ENCODE measurements around the gene TMEM250.

The TMEM250 gene

DNA sequence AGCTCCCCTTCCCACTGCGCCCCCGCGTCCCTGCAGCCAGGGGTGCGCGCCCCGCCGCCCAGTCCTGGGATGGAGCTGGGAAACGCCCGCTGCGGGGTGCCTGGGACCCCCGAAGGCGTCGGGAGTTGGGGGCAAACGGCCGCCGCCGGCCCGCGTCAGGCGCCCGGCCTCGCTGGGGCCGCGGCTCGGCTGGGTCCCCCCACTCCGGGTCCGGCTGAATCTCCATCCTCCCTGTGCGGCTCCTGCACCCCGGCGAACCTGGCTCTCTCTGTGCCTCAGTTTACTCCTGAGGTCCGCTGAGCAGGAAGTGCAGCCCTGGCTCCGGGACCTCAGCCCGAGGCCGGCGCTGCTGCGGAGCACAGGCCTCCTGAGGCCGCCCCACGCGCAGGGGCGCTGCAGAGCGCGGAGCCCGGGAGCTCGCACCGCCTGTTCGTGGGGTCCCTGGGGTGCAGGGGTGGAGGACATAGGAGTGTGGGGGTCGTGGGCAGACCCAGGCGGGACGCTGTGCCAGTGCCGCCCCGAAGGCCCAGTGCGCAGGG is 13.9 kb upstream of the TMEM250 start:
- DNase-seq (ENCODE audit: low spot score) = no peak

DNA sequence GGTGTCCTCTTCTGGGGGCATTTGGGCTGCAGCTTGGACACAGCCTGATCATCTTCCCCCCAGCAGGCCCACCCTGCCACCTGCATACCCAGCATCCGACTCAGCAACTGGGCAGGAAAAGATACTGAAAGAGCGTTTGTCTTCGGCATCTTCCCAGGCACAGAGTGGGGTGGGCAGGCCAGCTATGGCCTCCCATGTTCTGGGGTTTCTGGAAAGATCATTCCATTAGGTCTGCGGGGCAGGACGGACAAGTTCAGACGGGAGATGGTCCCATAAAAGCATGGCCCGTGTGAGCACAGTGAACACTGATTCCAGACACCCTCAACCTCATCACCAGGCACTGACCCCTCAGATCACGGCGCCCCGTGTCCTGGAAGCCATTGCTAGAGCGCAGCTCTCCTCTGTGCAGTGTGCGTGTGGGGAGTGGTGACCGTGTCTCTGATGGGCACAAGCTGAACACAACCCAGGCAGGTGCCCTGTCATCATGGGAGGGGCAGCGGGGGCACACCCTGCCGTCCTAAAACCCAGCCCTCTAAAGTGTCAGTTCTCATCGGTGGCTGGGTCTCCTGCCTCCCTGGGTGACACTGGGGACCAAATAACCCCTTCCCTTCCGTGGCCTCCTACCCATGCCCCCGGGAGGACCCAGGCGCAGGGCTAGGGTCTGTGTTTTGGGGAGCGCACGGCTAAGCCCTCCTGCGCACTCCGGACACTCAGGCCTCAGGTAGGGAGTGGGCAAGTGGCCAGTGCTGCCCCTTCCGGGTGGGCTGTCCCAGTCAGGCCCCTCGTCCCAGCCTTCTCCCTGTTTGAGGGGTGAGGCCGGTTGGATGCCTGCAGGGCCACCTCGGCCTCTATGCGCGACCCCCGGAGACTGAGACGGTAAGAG is 13.2 kb upstream of the TMEM250 start:
- no peak for DNase-seq (ENCODE audit: low spot score)

DNA sequence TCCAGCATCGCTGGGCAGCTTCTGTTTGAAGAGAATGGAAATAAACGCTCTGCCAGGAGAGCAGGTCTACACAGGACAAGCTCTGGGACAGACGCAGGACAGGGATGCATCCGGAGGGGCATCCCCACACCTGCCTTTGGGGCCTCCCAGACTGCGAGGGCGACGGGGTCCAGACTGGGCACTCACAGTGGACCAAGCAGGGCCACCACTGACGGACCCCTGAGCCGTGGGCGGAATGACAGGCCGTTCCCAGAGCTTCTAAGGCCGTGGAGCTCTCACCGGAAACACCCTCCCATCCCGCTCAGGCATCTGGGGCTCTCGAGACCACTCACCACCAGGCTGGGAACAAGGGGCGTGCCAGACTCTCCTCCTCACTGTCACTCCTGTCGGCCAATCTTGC is 10.5 kb upstream of the TMEM250 start:
- DNase-seq (ENCODE audit: low spot score) = no peak

DNA sequence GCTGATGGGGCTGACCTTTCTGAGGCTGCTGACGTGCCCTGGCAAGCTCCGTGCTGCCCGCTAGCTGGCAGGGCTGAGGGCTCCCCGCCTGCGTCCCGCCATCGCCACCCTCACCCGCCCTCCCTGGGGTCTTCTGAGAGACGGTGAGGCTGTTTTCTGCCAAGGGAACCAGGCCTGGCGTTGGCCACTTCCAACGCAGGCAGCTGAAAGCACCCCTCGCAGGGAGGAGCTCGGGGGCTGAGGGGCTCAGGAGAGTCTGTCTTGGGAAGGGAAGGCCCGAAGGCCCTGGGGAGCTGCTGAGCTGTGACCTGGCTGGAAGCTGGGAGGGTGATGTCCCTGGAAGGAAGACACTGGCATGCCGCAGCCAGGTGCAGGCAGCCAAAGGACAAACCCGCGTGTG is 9.8 kb upstream of the TMEM250 start:
- no peak for DNase-seq (ENCODE audit: low spot score)

DNA sequence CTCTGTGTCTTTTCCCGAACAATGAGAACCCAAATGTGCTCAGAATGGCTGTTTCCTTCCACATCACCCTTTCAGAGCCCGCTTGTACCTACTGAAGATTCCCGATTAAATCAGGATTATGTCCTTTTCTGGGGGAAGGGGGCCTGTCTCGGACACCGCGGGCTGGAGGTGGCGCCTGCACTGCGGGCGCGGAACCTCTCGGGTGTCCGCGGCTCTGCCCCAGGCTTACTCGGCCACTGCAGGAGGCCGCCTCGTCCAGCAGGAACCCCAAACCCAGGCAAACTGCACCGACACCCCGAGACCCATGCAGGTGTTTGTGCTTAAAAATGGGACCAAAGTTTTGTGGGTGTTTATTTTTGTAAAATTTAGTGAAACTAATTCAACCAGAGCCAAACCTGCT is 8.6 kb upstream of the TMEM250 start:
- DNase-seq (ENCODE audit: low spot score) = no peak

DNA sequence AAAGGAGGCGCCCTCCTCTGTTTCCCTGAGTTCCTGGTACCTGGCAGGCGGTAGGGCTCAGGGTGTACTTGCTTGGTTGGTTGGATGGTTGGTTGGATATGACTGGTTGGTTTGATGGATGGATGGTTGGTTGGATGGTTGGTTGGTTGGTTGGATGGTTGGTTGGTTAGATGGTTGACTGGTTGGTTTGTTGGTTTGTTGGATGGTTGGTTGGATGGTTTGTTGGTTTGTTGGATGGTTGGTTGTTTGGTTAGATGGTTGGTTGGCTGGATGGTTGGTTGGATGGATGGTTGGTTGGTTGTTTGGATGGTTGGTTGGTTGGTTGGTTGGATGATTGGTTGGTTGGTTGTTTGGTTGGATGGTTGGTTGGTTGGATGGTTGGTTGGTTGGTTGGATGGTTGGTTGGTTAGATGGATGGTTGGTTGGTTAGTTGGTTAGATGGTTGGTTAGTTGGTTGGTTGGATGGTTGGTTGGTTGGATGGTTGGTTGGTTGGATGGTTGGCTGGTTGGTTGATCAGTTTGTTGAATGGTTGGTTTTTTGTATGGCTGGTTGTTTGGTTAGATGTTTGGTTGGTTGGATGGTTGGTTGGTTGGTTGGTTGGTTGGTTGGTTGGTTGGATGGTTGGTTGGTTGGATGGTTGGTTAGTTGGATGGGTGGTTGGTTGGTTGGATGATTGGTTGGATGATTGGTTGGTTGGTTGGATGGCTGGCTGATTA is 6.5 kb upstream of the TMEM250 start:
- no peak for DNase-seq (ENCODE audit: low spot score)

DNA sequence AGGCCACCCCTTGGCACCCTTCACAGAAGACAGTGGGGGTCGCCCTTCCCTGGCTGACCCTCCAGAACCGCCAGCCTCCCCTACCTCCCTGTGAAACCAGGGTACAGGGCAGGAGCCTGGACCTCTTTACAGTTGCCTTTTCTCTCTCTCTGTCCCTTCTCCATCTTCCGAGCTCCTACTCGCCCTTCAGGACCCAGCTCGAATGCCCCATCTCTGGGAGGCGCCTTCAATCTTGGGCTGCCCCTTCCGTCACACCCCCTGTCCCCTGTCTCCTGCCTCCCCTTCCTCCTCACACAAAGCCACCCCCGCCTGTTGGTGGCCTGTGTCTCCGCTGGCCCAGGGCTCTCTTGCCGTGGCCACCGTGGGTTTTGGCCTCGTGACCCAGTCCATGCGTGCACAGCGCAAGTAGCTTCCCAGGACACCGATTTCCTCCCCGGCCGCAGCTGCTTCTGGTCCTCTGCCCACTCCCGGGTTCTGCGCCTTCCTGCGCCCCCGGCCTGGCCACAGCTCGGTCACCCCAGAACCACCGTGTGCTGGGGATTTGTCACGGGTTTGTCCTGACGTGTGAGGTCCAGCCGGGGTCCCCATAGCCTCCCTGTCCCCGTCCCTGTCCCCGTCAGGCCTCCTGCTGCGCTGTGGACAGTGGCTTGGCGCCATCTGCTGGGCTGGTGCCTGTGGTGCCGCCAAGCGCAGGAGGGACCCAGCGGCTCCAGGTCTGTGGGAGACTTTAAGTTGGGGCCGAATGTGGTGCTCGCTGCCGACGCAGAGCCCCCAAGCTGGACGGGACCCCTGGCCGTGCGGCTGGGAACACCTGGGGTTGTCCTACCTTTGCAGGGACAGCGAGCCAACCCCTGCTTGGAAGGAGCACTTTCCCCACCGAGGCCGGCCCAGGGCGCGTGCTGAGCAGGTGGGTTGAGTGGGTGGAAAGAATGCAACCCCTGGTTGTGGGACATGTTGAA is 4.0 kb upstream of the TMEM250 start:
- peak; percentile 88 for DNase-seq (ENCODE audit: low spot score)

DNA sequence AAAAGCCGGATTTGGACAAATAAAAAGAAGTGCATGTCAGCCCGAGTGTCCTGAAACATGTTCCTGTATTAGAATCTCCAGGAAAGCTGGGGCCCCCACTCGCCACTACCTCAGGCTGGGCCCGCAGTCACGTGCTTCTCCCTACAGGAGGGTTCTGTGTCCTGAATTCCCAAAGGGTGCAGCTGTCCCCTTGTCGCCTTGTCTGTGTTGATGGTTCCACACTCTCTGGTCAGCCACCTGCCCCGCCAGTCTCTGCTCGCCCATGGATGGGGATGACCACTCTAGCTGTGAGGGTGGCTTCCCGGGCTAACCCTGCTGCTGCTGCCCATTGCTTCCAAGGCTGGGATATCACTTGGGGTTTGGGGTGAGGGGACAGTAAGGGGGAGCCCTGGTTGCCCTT is 3.1 kb upstream of the TMEM250 start:
- no peak for DNase-seq (ENCODE audit: low spot score)

DNA sequence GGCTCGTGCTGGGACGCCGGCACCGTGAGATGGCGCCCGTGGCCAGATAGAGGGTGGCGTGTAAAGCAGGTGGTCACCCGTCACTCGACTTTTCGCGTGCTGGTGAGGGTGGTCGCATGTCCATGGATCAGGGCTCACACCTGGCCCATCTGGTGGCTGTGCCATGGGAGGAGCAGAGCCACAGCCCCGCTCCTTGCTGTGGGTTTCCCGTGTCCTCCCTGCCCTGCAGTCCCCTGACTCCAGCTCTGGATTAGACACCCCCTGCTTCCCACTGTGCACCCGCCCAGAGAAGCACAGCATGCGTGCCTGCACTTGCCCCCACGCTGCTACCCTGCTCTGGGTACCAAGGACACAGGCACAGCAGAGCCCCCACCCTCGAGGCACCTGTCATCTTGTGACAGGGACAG is 1.8 kb upstream of the TMEM250 start:
- no peak for DNase-seq (ENCODE audit: low spot score)

DNA sequence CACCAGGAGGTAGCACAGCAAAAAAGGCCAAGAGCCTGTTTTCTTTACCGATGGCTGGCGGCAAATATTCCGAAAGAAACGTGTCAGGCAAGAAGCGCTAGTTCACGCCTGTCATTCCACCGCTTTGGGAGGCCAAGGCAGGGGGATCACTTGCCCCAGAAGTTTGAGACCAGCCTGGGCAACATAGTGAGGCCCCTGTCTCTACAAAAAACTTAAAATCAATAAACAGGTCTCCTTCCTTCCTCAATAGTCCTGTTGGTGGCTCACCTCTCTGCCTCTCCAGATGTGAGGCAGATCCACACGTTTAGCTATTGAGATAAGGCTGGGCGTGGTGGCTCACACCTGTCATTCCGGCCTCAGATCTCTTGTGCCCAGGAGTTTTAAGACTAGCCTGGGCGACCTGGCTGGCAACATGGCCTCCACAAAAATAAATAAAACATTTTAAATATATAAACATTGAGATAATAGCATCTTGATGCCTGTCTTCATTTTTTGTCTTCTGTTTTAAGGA is 1.3 kb upstream of the TMEM250 start:
- no peak for DNase-seq (ENCODE audit: low spot score)

DNA sequence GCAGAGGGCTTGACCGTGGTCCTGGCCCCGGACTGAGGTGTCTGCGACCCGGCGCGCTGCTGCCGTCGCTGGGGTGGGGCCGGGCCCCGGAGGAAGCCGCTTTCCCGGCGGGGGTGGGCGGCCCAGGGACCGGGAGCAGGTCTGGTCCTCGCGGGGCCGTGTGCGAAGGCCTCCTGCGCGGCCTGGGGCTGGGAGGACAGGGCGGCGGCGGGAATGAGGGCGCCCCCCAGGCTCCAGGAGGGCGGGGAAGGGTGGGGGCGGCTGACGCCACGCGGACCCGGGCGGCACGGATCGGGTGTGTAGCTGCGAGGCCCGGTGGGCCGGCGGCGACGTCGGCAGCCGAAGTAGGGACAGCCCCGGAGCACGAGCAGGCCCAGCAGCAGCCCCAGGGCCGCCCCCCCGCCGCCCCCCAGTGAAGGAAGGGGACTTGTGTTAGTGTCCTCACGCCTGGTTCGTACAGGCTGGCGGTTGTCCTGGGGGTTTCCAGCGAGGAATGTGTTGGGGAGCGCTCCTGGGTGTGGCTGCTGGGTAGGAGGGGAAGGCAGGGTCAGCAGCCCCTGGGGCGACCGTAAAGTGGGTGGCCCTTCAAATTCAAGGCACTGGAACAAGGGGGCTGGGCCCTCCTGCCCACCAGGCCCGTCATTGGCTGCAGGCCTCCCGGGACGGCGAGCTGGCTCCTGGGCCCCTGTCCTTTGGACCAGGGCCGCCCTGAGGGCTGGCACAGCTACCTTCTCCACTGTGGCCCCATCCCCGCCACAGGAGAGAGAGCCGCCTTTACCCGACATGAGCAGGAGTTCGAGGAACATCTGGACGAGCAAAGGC is 597 bp upstream of the TMEM250 start:
- peak; percentile 76 for DNase-seq (ENCODE audit: low spot score)

DNA sequence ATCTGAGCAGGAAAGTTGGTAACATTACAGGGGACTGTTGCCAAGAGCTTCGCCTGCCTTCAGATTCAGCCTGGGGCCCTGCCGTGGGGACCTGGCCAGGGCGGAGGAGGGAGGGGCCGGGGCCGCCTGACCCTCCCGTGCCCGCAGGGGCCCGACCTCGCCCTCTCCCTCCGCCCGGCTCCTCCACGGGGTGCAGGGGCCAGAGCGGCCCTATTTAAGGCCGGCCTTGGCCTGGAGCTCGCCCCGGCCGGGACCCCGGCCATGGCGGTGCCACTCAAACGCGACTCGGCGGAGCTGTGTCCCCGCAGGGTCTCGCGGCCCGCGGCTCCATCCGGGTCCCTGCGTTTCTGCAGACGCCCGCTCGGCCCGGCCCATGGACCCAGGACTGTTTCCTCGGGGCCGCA is 757 bp downstream of the TMEM250 start:
- no peak for DNase-seq (ENCODE audit: low spot score)

DNA sequence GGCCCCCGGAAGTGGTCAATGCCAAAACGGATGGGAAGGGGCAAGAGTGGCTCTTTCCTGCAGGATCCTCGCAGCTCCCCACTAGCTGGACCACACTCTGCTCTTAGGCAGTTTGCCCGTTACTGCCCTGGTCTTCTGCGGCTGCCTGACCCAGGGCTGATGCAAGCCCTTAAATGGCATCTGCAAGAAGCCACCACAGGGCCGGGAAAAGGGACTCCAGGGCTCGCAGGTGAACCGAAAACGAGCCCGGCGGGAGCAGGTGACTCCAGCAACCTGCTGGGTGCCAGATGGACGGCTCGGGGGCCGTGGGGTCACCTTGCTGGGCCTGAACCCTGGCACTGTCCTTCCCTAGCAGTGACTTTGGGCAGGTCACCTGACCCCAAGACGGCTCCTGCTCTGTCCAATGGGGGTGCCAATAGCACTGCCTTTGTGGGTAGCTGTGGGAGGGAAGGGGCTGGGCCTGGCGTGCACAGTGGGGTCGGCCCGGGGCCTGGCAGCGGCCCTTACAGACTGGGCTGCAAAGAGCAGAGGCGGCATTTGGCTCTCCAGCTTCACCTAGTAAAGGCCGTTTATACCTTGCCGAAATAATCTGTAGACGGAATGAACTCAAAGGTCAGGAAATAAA is 1.3 kb downstream of the TMEM250 start:
- no peak for DNase-seq (ENCODE audit: low spot score)

DNA sequence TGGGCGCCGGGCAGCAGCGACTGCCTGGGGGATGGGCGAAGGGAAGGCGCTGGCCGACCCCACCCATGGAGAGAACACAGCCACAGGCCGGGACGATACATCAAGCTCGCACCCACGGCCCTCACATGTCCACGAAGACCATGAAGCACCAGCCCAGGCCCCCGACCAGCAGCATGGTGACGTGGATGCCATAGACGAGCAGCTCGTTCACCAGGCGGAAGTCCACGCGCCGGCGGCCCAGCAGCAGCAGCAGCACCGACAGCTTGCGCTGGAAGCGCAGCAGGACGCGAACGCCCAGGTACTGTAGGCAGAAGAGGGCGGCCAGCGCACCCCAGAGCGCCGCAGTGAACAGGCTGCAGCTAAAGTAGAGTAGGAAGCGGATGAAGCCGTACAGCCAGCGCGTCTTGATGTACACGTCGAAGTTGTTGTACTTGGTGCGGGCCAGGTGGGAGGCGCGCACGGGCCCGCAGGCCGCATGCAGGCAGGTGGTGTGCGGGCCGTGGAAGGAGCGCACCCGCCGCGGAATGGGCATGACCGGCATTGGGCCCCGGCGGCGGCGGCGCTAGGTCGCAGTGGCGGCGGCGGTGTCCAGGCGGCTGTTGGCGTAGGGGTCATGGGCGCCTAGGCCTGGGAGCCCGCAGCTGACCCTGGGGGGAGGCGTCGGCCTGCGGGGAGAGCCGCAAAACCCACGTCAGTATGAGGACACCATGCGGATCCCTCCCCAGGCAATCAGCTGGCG is 2.1 kb downstream of the TMEM250 start:
- DNase-seq (ENCODE audit: low spot score) = no peak

DNA sequence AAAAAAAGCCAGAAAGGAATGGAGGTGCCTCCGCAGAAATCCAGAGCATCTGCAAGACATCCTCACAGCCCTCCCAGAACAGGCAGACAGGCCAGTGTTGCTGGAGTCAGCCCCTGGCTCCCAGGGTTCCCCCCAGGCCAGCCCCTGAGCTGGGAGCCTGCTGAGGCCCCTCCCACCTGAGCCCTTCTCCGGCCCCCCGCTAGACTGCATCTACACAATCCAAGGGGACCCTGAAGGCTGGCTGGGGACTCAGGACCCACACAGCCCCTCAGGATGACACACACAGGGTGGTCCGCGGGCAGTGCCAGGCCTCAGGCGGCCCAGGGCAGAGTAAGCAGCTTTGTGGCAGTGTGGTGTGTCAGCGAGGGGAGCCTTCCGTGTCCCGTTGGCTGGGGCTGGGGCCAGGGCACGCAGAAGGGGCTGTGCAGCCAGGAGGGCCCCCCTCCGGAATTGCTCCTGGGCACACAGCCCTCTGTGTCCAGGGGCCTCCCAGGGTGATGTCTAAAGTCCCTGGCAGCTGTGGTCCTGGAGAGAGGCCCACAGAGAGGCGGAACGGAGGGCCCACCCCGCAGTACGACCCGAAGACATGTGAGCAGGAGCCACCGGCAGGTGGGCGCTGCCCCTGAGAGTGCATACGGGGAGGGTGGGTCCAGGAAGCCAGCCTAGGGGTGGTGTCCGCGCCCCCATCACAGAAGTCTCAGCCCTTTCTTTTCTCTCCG is 2.9 kb downstream of the TMEM250 start:
- no peak for DNase-seq (ENCODE audit: low spot score)

DNA sequence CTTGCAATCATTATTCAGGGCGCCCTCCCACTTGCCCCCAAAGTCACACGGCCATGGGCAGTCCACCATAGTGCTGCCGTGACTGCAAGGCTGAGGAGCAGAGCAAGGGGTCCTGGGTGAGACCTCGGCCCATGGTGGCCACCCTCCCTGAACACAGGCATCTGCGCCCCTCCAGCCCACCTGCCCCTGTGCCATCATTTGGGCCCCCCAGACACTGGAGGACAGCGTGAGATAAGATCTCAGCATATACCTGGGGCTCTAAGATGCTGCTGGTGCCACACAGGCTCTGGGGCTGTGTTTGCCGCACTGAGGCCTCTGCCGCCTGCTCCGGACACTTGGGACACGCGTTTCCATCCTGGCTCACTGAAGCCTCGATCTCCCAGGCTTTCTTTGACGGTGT is 3.5 kb downstream of the TMEM250 start:
- DNase-seq (ENCODE audit: low spot score) = no peak

DNA sequence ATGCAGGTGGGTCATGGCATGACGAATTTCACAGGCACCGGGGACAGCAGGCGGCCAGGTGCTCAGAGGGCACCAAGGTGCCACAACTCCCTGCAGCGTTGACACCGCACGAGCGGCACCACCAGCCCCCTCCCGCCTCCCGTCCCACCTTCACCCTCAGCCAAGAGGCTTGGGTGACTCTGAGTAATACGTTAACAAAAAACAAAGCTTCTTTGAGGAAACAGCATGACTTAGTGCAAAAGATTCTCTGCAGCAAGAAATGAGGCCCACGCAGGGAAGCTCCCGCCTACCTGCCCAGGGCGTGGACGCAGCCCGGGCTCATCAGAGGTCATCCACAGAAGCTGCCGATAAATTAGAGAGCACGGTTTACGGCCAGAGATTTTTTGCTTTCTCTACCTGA is 4.1 kb downstream of the TMEM250 start:
- DNase-seq (ENCODE audit: low spot score) = no peak

DNA sequence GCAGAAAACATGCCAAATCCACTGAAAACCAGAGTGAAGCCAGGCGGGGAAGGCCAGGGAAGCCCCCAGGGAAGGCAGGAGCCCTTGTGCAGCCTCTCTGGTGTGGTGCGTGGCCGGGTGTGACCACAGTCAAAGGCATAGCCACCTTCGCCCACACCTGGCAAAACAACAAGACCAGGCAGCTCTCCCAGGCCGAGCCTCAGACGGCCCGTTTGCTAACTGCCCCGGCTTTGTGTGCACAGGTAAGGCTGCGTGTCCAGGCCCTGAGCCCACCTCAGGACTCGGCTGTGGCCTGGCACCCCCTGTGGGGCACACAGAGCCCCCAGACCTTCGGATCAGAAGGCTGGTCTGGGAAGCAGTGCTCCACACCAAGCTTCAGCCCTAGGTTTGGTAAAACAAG is 6.1 kb downstream of the TMEM250 start:
- no peak for DNase-seq (ENCODE audit: low spot score)

DNA sequence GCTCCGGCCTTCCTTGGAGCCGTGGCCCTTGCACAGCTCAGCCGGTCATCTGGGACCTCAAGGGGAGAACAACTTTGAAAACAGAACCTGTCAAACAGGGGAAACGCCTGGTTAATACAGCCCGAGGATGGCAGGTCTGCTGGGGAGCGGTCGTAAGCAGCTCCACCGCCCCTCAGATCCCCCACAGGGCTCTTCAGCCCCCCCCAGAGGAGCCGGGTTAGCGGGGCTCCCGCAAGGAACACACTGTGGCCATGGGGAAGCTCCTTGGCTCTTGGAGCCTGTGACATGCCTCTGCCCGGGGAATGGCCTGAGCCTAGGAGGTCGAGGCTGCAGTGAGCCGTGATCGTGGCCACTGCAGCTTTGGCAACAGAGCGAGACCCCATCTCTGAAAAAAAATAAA is 6.8 kb downstream of the TMEM250 start:
- DNase-seq (ENCODE audit: low spot score) = no peak

Data from ecto neural progenitor cell (in vitro differentiated cells).